SK-N-SH (cell line): Measurements from ENCODE around the gene VDR. TPM values are rescaled to one million over a fixed set of nuclear protein-coding genes. Genes with fewer than 3 reads are reported as not detected.

Experiments
- CTCF ChIA-PET: fragments of 300-600, 350-600 bp; formaldehyde crosslinking; extraction: SDS; loops from one replicate; lab custom pipeline; 2021; lab: Yijun Ruan, JAX
- POLR2A ChIA-PET: fragments of 350-600 bp; sonication (Branson Sonifier 250); formaldehyde crosslinking; extraction: SDS; loops from one replicate; lab custom pipeline; 2020; ENCODE audit warnings: antibody characterized with exemption, inconsistent platforms; lab: Yijun Ruan, JAX
- DNase-seq: peaks from one replicate; pipeline ENCODE4 v3.0.0; 2012
- H2AFZ ChIP-seq: fragments of 200-600 bp; sonication (generic); 2 replicates; pipeline ENCODE4 v1.8.1; 2016; ENCODE audit warnings: antibody characterized with exemption, mild to moderate bottlenecking, low read depth
- H3F3A ChIP-seq: fragments of 200-600 bp; sonication (generic); replicated peaks from 2 replicates; pipeline ENCODE3; 2016; ENCODE audit warnings: antibody characterized with exemption, mild to moderate bottlenecking; ENCODE audit not compliant: insufficient read depth
- H3K27ac ChIP-seq, 2 experiments: fragments of 200-500 bp in 1 of 2; fragments of 200-600 bp in 1 of 2; sonication (Bioruptor generic) in 1 of 2; sonication (generic), shearing (Covaris generic) in 1 of 2; 2 replicates each; pipeline versions ENCODE4 v1.5.1 to v1.6.1; 2014 to 2016; ENCODE audit warnings: low read depth in 2 of 2, inconsistent platforms in 1 of 2, low read length in 1 of 2, mild to moderate bottlenecking in 1 of 2, mixed read lengths in 1 of 2
- H3K27me3 ChIP-seq: fragments of 200-600 bp; sonication (generic), shearing (Covaris generic); 2 replicates; pipeline ENCODE4 v1.6.1; 2016; ENCODE audit warnings: mixed run types; ENCODE audit not compliant: insufficient read depth
- H3K36me3 ChIP-seq, 2 experiments: fragments of 200-500 bp in 1 of 2; fragments of 200-600 bp in 1 of 2; sonication (Bioruptor generic) in 1 of 2; sonication (generic) in 1 of 2; replicated peaks in 1 of 2; 2 replicates each; pipeline versions ENCODE3 to v1.5.1; 2014 to 2016; ENCODE audit warnings: low read length in 1 of 2, mild to moderate bottlenecking in 1 of 2; ENCODE audit not compliant: insufficient read depth in 2 of 2, control insufficient read depth in 1 of 2
- H3K4me1 ChIP-seq, 2 experiments: fragments of 200-500 bp in 1 of 2; fragments of 200-600 bp in 1 of 2; sonication (Bioruptor generic) in 1 of 2; sonication (generic), shearing (Covaris generic) in 1 of 2; 2 replicates each; pipeline versions ENCODE4 v1.5.1 to v1.6.1; 2014 to 2016; ENCODE audit warnings: low read depth in 1 of 2, low read length in 1 of 2, mixed run types in 1 of 2; ENCODE audit not compliant: insufficient read depth in 2 of 2, control insufficient read depth in 1 of 2
- H3K4me2 ChIP-seq: fragments of 200-600 bp; sonication (generic), shearing (Covaris generic); 2 replicates; pipeline ENCODE4 v1.6.1; 2017; ENCODE audit warnings: mixed run types
- H3K4me3 ChIP-seq, 2 experiments: fragments of 200-500 bp in 1 of 2; fragments of 200-600 bp in 1 of 2; sonication (Bioruptor generic) in 1 of 2; sonication (generic), shearing (Covaris generic) in 1 of 2; 2 replicates each; pipeline versions ENCODE4 v1.5.1 to v1.8.1; 2014 to 2016; ENCODE audit warnings: low read depth in 2 of 2, inconsistent platforms in 1 of 2, low read length in 1 of 2, mild to moderate bottlenecking in 1 of 2, mixed read lengths in 1 of 2, moderate library complexity in 1 of 2
- H3K79me2 ChIP-seq: fragments of 200-600 bp; sonication (generic); 2 replicates; pipeline ENCODE4 v1.8.1; 2017; ENCODE audit warnings: mild to moderate bottlenecking; ENCODE audit not compliant: insufficient read depth
- H3K9ac ChIP-seq: fragments of 200-600 bp; sonication (generic); 2 replicates; pipeline ENCODE4 v1.6.1; 2017; ENCODE audit warnings: mixed run types
- H3K9me2 ChIP-seq: fragments of 200-600 bp; sonication (generic); 2 replicates; pipeline ENCODE4 v1.6.1; 2017; ENCODE audit warnings: mixed run types
- H3K9me3 ChIP-seq: fragments of 200-600 bp; sonication (generic); 2 replicates; pipeline ENCODE4 v1.6.1; 2017; ENCODE audit warnings: mixed run types, mild to moderate bottlenecking, moderate library complexity
- H4K20me1 ChIP-seq: fragments of 200-600 bp; sonication (generic); 2 replicates; pipeline ENCODE4 v1.6.1; 2017; ENCODE audit warnings: mild to moderate bottlenecking, mixed run types; ENCODE audit not compliant: insufficient read depth
- ELF1 ChIP-seq: IDR thresholded peaks from 2 replicates; pipeline ENCODE4 v1.4.0; 2012
- EZH2phosphoT487 ChIP-seq: fragments of 200-600 bp; sonication (generic); IDR thresholded peaks from 2 replicates; pipeline ENCODE4 v1.6.1; 2017; ENCODE audit warnings: low read depth, mixed run types, mild to moderate bottlenecking, antibody characterized with exemption, moderate library complexity, borderline replicate concordance
- FOSL2 ChIP-seq: IDR thresholded peaks from 2 replicates; pipeline ENCODE4 v1.4.0; 2012; ENCODE audit warnings: low read depth, mild to moderate bottlenecking, moderate library complexity, borderline replicate concordance
- IRF3 ChIP-seq: fragments of 150-350 bp; IDR thresholded peaks from 2 replicates; pipeline ENCODE4 v1.6.1; 2016; ENCODE audit warnings: mild to moderate bottlenecking, low read depth, low read length
- MEF2A ChIP-seq: IDR thresholded peaks from 2 replicates; pipeline ENCODE4 v1.4.0; 2012; ENCODE audit warnings: low read depth, borderline replicate concordance
- MXI1 ChIP-seq: IDR thresholded peaks from 2 replicates; pipeline ENCODE4 v1.6.1; 2012; ENCODE audit warnings: mild to moderate bottlenecking, low read depth, low read length, improper control_type of control experiment
- NFIC ChIP-seq: IDR thresholded peaks from 2 replicates; pipeline ENCODE4 v1.4.0; 2012; ENCODE audit warnings: borderline replicate concordance
- PBX3 ChIP-seq: IDR thresholded peaks from 2 replicates; pipeline ENCODE4; 2012
- RAD21 ChIP-seq: IDR thresholded peaks from 2 replicates; pipeline ENCODE4 v1.6.1; 2012; ENCODE audit warnings: mild to moderate bottlenecking, low read length
- REST ChIP-seq: IDR thresholded peaks from 2 replicates; pipeline ENCODE4 v1.6.1; 2012; ENCODE audit warnings: mild to moderate bottlenecking, low read depth, low read length, moderate library complexity
- RXRA ChIP-seq: IDR thresholded peaks from 2 replicates; pipeline ENCODE4 v1.4.0; 2012; ENCODE audit warnings: low read depth, mild to moderate bottlenecking, borderline replicate concordance
- SMC3 ChIP-seq: IDR thresholded peaks from 2 replicates; pipeline ENCODE4 v1.6.1; 2012; ENCODE audit warnings: low read depth, low read length, improper control_type of control experiment
- TEAD4 ChIP-seq: IDR thresholded peaks from 2 replicates; pipeline ENCODE4 v1.4.0; 2012; ENCODE audit warnings: mild to moderate bottlenecking, borderline replicate concordance; ENCODE audit not compliant: insufficient read depth
- USF1 ChIP-seq: IDR thresholded peaks from 2 replicates; pipeline ENCODE4 v1.4.0; 2012; ENCODE audit warnings: low read depth, borderline replicate concordance
- ZBTB33 ChIP-seq: IDR thresholded peaks from 2 replicates; pipeline ENCODE4 v1.4.0; 2012; ENCODE audit warnings: low read depth, borderline replicate concordance
- WGBS: methylation state at CpG from one replicate; pipeline ENCODE4 v1.1.6; 2017; ENCODE audit warnings: low lambda C conversion rate; 5-methylcytosine and 5-hydroxymethylcytosine counted together
- polyA plus RNA-seq, 3 experiments: library from polyadenylated mRNA; depleted of rRNA; stranded (reverse); fragments of >200 nt; gene quantifications; 2 replicates each; pipeline ENCODE4 v1.2.3, GENCODE V29; 2012

The VDR gene
- polyA plus RNA-seq, 1 of the 3 experiments (the other 2 are of a cell fraction): 0.33 TPM

- no peaks in the 10 kb centered on the region for H4K20me1 ChIP-seq
- no peaks in the 10 kb centered on the region for H3K27me3 ChIP-seq
- no peak overlapping the region for H2AFZ ChIP-seq
- peaks cover 16% of the 10 kb centered on the region for H3K79me2 ChIP-seq
- peaks cover 9% of the 10 kb centered on the region for H3F3A ChIP-seq
- 92% methylated on average over 3 of the region's 3 CpGs for WGBS
- CTCF ChIA-PET: interaction anchor here (1.9 to 25.6 kb wide), 3 partner anchors 13 to 112 kb away, joined by 8 to 458 read pairs (median 387); partner anchors contain the start of genes RPAP3 and SLC48A1
- TF ChIP-seq TEAD4: no peak
- no peak for TF ChIP-seq USF1
- TF ChIP-seq EZH2phosphoT487: no peak
- no peak for TF ChIP-seq NFIC
- no peak for TF ChIP-seq RXRA
- DNase-seq: no peak
- H3K9ac ChIP-seq: no peak overlapping the region
- H3K4me3 ChIP-seq: no peak overlapping the region
- no peaks in the 10 kb centered on the region for H3K9me2 ChIP-seq
- no peaks in the 10 kb centered on the region for H3K9me3 ChIP-seq
- H3K36me3 ChIP-seq: no peaks in the 10 kb centered on the region
- POLR2A ChIA-PET: no interaction called here
- H3K4me2 ChIP-seq: no peak overlapping the region
- H3K27ac ChIP-seq: no peak overlapping the region
- H3K4me1 ChIP-seq: peaks cover 25 to 26% of the 10 kb centered on the region in 2 experiments; a peak in 3 of 4 replicates
Measured at GRCh38 chr12:47824635-47825034, 80.2 kb downstream of the VDR start.

GRCh38 chr12:47824198-47824597, 80.6 kb downstream of the VDR start:
- ChIA-PET CTCF (interaction anchor here (1.9 to 25.6 kb wide), 3 partner anchors 13 to 112 kb away, joined by 8 to 458 read pairs (median 387); partner anchors contain the start of genes RPAP3 and SLC48A1), POLR2A (no interaction called here)
- Histone ChIP-seq H3K4me1 (peaks cover 21 to 23% of the 10 kb centered on the region in 2 experiments; a peak in 3 of 4 replicates), H4K20me1 (no peaks in the 10 kb centered on the region), H3K79me2 (peaks cover 17% of the 10 kb centered on the region), H2AFZ (no peak overlapping the region), H3K27me3 (no peaks in the 10 kb centered on the region), H3K27ac (no peak overlapping the region), H3K4me2 (no peak overlapping the region), H3K9me2 (no peaks in the 10 kb centered on the region), H3K9me3 (no peaks in the 10 kb centered on the region), H3F3A (peaks cover 9% of the 10 kb centered on the region), H3K36me3 (no peaks in the 10 kb centered on the region), H3K9ac (no peak overlapping the region), H3K4me3 (no peak overlapping the region)
- TF ChIP-seq RAD21: no peak
- no peak for TF ChIP-seq IRF3
- no peak for TF ChIP-seq MEF2A
- no peak for TF ChIP-seq RXRA
- no peak for TF ChIP-seq FOSL2
- TF ChIP-seq SMC3: no peak
- no peak for TF ChIP-seq ZBTB33
- TF ChIP-seq REST: no peak
- TF ChIP-seq ELF1: no peak
- no peak for TF ChIP-seq PBX3
- TF ChIP-seq MXI1: no peak
- WGBS: 93% methylated on average over 2 of the region's 2 CpGs
- no peak for DNase-seq
